ENCODE measurements around the gene TK2. TPM values are rescaled to one million over a fixed set of nuclear protein-coding genes. Genes with fewer than 3 reads are reported as not detected.

The TK2 gene
- polyA plus RNA-seq, 1 donor: 21.2 TPM

- Histone ChIP-seq H3K27me3 (ENCODE audit: control insufficient read depth, insufficient read depth, low read length) (no peaks in the 10 kb centered on the region), H3K4me3 (ENCODE audit: low read length) (no peak overlapping the region), H3K36me3 (ENCODE audit: control insufficient read depth, insufficient read depth, low read length) (no peaks in the 10 kb centered on the region), H3K4me1 (ENCODE audit: control insufficient read depth, insufficient read depth, low read length) (no peaks in the 10 kb centered on the region), H3K9me3 (ENCODE audit: control insufficient read depth, low read depth, low read length) (no peaks in the 10 kb centered on the region), H3K27ac (ENCODE audit: low read length) (no peak overlapping the region)
- no CpG with 5 or more reads among the region's 8 CpGs for WGBS (ENCODE audit: insufficient coverage, low lambda C conversion rate)
- DNase-seq: peak; percentile 48 to 51
Measured at GRCh38 chr16:66588981-66589713, 39.2 kb upstream of the TK2 start.

GRCh38 chr16:66587881-66588600, 38.1 kb upstream of the TK2 start:
- Histone ChIP-seq H3K27me3 (ENCODE audit: control insufficient read depth, insufficient read depth, low read length) (no peaks in the 10 kb centered on the region), H3K9me3 (ENCODE audit: control insufficient read depth, low read depth, low read length) (no peaks in the 10 kb centered on the region), H3K36me3 (ENCODE audit: control insufficient read depth, insufficient read depth, low read length) (no peaks in the 10 kb centered on the region), H3K4me3 (ENCODE audit: low read length) (no peak overlapping the region), H3K4me1 (ENCODE audit: control insufficient read depth, insufficient read depth, low read length) (no peaks in the 10 kb centered on the region), H3K27ac (ENCODE audit: low read length) (no peak overlapping the region)
- no peak for DNase-seq
- WGBS (ENCODE audit: insufficient coverage, low lambda C conversion rate): no CpG with 5 or more reads among the region's 7 CpGs

GRCh38 chr16:66585481-66586239, 35.7 kb upstream of the TK2 start:
- WGBS (ENCODE audit: insufficient coverage, low lambda C conversion rate): 79% methylated on average over 4 of the region's 10 CpGs
- Histone ChIP-seq H3K36me3 (ENCODE audit: control insufficient read depth, insufficient read depth, low read length) (no peaks in the 10 kb centered on the region), H3K9me3 (ENCODE audit: control insufficient read depth, low read depth, low read length) (no peaks in the 10 kb centered on the region), H3K27me3 (ENCODE audit: control insufficient read depth, insufficient read depth, low read length) (no peaks in the 10 kb centered on the region), H3K27ac (ENCODE audit: low read length) (no peak overlapping the region), H3K4me3 (ENCODE audit: low read length) (no peak overlapping the region), H3K4me1 (ENCODE audit: control insufficient read depth, insufficient read depth, low read length) (peaks cover 4% of the 10 kb centered on the region)
- DNase-seq: no peak

GRCh38 chr16:66581246-66581952, 31.5 kb upstream of the TK2 start:
- peak; percentile 47 to 70 for DNase-seq
- no CpG with 5 or more reads among the region's 3 CpGs for WGBS (ENCODE audit: insufficient coverage, low lambda C conversion rate)
- peaks cover 9% of the 10 kb centered on the region for H3K4me1 ChIP-seq (ENCODE audit: control insufficient read depth, insufficient read depth, low read length)
- H3K27me3 ChIP-seq (ENCODE audit: control insufficient read depth, insufficient read depth, low read length): peaks cover 25% of the 10 kb centered on the region
- H3K27ac ChIP-seq (ENCODE audit: low read length): peak overlapping the region; percentile 36
- H3K9me3 ChIP-seq (ENCODE audit: control insufficient read depth, low read depth, low read length): no peaks in the 10 kb centered on the region
- no peaks in the 10 kb centered on the region for H3K36me3 ChIP-seq (ENCODE audit: control insufficient read depth, insufficient read depth, low read length)
- H3K4me3 ChIP-seq (ENCODE audit: low read length): no peak overlapping the region

- Histone ChIP-seq H3K9me3 (ENCODE audit: control insufficient read depth, low read depth, low read length) (no peaks in the 10 kb centered on the region), H3K36me3 (ENCODE audit: control insufficient read depth, insufficient read depth, low read length) (no peaks in the 10 kb centered on the region), H3K4me1 (ENCODE audit: control insufficient read depth, insufficient read depth, low read length) (peaks cover 9% of the 10 kb centered on the region), H3K27ac (ENCODE audit: low read length) (no peak overlapping the region), H3K27me3 (ENCODE audit: control insufficient read depth, insufficient read depth, low read length) (peaks cover 25% of the 10 kb centered on the region), H3K4me3 (ENCODE audit: low read length) (no peak overlapping the region)
- no CpG with 5 or more reads among the region's 4 CpGs for WGBS (ENCODE audit: insufficient coverage, low lambda C conversion rate)
- no peak for DNase-seq
Measured at GRCh38 chr16:66580605-66581209, 30.8 kb upstream of the TK2 start.

GRCh38 chr16:66578651-66579531, 29.0 kb upstream of the TK2 start, which contains the start of gene CMTM2:
TSS of gene CMTM2 (plus strand) at chr16:66579463. CDS start at chr16:66579608, 145 bp downstream.
- H3K4me3 ChIP-seq (ENCODE audit: low read length): no peak within 1 kb of the TSS
- peaks cover 9% of the 10 kb centered on the region for H3K4me1 ChIP-seq (ENCODE audit: control insufficient read depth, insufficient read depth, low read length)
- H3K9me3 ChIP-seq (ENCODE audit: control insufficient read depth, low read depth, low read length): no peaks in the 10 kb centered on the region
- H3K27me3 ChIP-seq (ENCODE audit: control insufficient read depth, insufficient read depth, low read length): peaks cover 25% of the 10 kb centered on the region
- H3K36me3 ChIP-seq (ENCODE audit: control insufficient read depth, insufficient read depth, low read length): no peaks in the 10 kb centered on the region
- WGBS (ENCODE audit: insufficient coverage, low lambda C conversion rate): no CpG with 5 or more reads among the region's 77 CpGs
- H3K27ac ChIP-seq (ENCODE audit: low read length): no peak within 1 kb of the TSS
- DNase-seq: peak; percentile 18 to 46

- no peak for DNase-seq
- peaks cover 25% of the 10 kb centered on the region for H3K27me3 ChIP-seq (ENCODE audit: control insufficient read depth, insufficient read depth, low read length)
- H3K4me1 ChIP-seq (ENCODE audit: control insufficient read depth, insufficient read depth, low read length): peaks cover 7% of the 10 kb centered on the region
- H3K27ac ChIP-seq (ENCODE audit: low read length): no peak overlapping the region
- WGBS (ENCODE audit: insufficient coverage, low lambda C conversion rate): no CpG with 5 or more reads among the region's 5 CpGs
- H3K4me3 ChIP-seq (ENCODE audit: low read length): no peak overlapping the region
- H3K9me3 ChIP-seq (ENCODE audit: control insufficient read depth, low read depth, low read length): no peaks in the 10 kb centered on the region
- H3K36me3 ChIP-seq (ENCODE audit: control insufficient read depth, insufficient read depth, low read length): no peaks in the 10 kb centered on the region
Measured at GRCh38 chr16:66576296-66576695, 26.4 kb upstream of the TK2 start.

GRCh38 chr16:66575060-66575459, 25.1 kb upstream of the TK2 start:
- Histone ChIP-seq H3K36me3 (ENCODE audit: control insufficient read depth, insufficient read depth, low read length) (no peaks in the 10 kb centered on the region), H3K27ac (ENCODE audit: low read length) (no peak overlapping the region), H3K27me3 (ENCODE audit: control insufficient read depth, insufficient read depth, low read length) (peaks cover 24% of the 10 kb centered on the region), H3K4me1 (ENCODE audit: control insufficient read depth, insufficient read depth, low read length) (peaks cover 7% of the 10 kb centered on the region), H3K9me3 (ENCODE audit: control insufficient read depth, low read depth, low read length) (no peaks in the 10 kb centered on the region), H3K4me3 (ENCODE audit: low read length) (no peak overlapping the region)
- no peak for DNase-seq
- WGBS (ENCODE audit: insufficient coverage, low lambda C conversion rate): no CpG with 5 or more reads among the region's 3 CpGs

- DNase-seq: no peak
- WGBS (ENCODE audit: insufficient coverage, low lambda C conversion rate): no CpG with 5 or more reads among the region's 3 CpGs
- H3K27me3 ChIP-seq (ENCODE audit: control insufficient read depth, insufficient read depth, low read length): peaks cover 21% of the 10 kb centered on the region
- peaks cover 9% of the 10 kb centered on the region for H3K4me1 ChIP-seq (ENCODE audit: control insufficient read depth, insufficient read depth, low read length)
- H3K27ac ChIP-seq (ENCODE audit: low read length): no peak overlapping the region
- H3K36me3 ChIP-seq (ENCODE audit: control insufficient read depth, insufficient read depth, low read length): no peaks in the 10 kb centered on the region
- no peaks in the 10 kb centered on the region for H3K9me3 ChIP-seq (ENCODE audit: control insufficient read depth, low read depth, low read length)
- H3K4me3 ChIP-seq (ENCODE audit: low read length): no peak overlapping the region
Measured at GRCh38 chr16:66574531-66574930, 24.6 kb upstream of the TK2 start.
